GM18520 (cell line): ENCODE data around the gene CSF3.
"Not testable (repeated sequence)": the region's sequence is repeated elsewhere in the genome, so short reads cannot be mapped to it uniquely, and the experiment has no call there.

ENCODE experiments used
- ATAC-seq: cut with Tn5 transposase; IDR thresholded peaks from one replicate; pipeline ENCODE4 v1.9.1; 2021; ENCODE audit not compliant: unreplicated experiment

Gene CSF3

GRCh38 chr17:39996800-39997199, 18.4 kb upstream of the CSF3 start:
- no peak for ATAC-seq

- no peak for ATAC-seq
Measured at GRCh38 chr17:39997543-39997942, 17.7 kb upstream of the CSF3 start.

DNA sequence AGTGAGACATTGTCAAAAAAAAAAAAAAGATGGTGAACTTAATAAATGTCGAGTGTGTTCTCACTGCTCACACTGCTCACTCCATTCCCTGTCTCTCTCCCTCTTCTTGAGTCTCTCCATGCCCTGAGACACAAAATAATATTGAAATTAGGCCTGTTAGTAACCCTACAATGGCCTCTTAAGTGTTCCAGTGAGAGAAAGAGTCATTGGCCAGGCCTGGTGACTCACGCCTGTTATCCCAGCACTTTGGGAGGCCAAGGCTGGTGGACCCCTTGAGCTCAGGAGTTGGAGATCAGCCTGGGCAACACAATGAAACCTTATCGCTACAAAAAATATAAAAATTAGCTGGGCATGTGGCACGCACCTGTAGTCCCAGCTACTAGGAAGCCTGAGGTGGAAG, 16.2 kb upstream of the CSF3 start:
- ATAC-seq, result no peak

DNA sequence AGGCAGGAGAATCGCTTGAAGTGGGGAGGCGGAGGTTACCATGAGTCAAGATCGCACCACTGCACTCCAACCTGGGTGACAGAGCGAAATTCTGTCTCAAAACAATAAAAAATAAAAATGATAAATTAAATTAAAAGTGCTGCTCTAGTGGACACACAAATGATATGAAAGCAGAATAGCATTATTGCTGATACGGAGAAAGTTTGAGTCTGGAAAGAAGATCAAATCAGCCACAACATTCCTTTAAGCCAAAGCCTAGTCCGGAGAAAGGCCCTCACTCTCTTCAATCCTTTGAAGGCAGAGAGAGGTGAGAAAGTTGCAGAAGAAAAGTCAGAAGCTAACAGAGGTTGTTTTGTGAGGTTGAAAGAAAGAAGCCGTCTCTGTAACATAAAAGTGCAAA, 15.1 kb upstream of the CSF3 start:
- no peak for ATAC-seq

GRCh38 chr17:40001335-40001734, 13.9 kb upstream of the CSF3 start:
- not testable (repeated sequence) for ATAC-seq

GRCh38 chr17:40004072-40004471, 11.2 kb upstream of the CSF3 start:
- ATAC-seq, result no peak

GRCh38 chr17:40004712-40005111, 10.5 kb upstream of the CSF3 start:
- ATAC-seq, result no peak

DNA sequence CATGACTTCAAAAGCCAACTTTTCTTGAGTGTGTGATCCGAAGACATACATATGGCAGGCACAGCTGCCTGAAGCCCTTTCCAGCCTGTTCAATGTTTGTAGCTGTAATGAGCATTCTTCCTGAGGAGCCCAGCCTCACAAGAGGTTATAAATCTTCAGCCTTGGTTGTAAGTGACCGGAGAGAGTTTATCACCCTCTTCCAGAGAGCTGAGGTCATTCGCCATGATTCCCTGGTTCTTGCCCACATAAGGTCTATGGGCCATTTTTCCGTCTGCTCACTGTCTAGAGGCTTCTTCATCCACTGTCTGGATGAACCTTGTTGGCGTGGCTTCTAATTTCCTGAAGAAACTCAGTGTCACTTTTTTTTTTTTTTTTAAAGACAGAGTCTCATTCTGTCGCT, 9.7 kb upstream of the CSF3 start:
- no peak for ATAC-seq

DNA sequence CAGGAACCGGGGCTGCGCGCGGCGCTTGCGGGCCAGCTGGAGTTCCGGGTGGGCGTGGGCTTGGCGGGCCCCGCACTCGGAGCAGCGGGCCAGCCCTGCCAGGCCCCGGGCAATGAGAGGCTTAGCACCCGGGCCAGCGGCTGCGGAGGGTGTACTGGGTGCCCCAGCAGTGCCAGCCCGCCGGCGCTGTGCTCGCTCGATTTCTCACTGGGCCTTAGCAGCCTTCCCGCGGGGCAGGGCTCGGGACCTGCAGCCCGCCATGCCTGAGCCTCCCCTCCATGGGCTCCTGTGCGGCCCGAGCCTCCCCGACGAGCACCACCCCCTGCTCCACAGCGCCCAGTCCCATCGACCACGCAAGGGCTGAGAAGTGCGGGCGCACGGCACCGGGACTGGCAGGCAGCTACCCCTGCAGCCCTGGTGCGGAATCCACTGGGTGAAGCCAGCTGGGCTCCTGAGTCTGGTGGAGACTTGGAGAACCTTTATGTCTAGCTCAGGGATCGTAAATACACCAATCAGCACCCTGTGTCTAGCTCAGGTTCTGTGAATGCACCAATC, 4.2 kb upstream of the CSF3 start:
- not testable (repeated sequence) for ATAC-seq

DNA sequence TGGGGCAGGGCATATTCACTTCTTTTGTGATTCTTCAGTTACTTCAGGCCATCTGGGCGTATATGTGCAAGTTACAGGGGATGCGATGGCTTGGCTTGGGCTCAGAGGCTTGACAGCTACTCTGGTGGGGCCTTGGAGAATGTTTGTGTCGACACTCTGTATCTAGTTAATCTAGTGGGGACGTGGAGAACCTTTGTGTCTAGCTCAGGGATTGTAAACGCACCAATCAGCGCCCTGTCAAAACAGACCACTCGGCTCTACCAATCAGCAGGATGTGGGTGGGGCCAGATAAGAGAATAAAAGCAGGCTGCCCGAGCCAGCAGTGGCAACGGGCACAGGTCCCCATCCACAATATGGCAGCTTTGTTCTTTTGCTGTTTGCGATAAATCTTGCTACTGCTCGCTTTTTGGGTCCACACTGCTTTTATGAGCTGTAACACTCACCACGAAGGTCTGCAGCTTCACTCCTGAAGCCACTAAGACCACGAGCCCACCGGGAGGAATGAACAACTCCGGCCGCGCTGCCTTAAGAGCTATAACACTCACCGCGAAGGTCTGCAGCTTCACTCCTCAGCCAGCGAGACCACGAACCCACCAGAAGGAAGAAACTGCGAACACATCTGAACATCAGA, 3.1 kb upstream of the CSF3 start:
- not testable (repeated sequence) for ATAC-seq

- ATAC-seq, result no peak
Measured at GRCh38 chr17:40014375-40014980, 762 bp upstream of the CSF3 start.

DNA sequence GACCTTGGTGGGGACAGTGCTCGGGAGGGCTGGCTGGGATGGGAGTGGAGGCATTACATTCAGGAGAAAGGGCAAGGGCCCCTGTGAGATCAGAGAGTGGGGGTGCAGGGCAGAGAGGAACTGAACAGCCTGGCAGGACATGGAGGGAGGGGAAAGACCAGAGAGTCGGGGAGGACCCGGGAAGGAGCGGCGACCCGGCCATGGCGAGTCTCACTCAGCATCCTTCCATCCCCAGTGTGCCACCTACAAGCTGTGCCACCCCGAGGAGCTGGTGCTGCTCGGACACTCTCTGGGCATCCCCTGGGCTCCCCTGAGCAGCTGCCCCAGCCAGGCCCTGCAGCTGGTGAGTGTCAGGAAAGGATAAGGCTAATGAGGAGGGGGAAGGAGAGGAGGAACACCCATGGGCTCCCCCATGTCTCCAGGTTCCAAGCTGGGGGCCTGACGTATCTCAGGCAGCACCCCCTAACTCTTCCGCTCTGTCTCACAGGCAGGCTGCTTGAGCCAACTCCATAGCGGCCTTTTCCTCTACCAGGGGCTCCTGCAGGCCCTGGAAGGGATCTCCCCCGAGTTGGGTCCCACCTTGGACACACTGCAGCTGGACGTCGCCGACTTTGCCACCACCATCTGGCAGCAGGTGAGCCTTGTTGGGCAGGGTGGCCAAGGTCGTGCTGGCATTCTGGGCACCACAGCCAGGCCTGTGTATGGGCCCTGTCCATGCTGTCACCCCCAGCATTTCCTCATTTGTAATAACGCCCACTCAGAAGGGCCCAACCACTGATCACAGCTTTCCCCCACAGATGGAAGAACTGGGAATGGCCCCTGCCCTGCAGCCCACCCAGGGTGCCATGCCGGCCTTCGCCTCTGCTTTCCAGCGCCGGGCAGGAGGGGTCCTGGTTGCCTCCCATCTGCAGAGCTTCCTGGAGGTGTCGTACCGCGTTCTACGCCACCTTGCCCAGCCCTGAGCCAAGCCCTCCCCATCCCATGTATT, 1.1 kb downstream of the CSF3 start:
- no peak for ATAC-seq

GRCh38 chr17:40017422-40018080, 2.3 kb downstream of the CSF3 start:
- ATAC-seq, result no peak

DNA sequence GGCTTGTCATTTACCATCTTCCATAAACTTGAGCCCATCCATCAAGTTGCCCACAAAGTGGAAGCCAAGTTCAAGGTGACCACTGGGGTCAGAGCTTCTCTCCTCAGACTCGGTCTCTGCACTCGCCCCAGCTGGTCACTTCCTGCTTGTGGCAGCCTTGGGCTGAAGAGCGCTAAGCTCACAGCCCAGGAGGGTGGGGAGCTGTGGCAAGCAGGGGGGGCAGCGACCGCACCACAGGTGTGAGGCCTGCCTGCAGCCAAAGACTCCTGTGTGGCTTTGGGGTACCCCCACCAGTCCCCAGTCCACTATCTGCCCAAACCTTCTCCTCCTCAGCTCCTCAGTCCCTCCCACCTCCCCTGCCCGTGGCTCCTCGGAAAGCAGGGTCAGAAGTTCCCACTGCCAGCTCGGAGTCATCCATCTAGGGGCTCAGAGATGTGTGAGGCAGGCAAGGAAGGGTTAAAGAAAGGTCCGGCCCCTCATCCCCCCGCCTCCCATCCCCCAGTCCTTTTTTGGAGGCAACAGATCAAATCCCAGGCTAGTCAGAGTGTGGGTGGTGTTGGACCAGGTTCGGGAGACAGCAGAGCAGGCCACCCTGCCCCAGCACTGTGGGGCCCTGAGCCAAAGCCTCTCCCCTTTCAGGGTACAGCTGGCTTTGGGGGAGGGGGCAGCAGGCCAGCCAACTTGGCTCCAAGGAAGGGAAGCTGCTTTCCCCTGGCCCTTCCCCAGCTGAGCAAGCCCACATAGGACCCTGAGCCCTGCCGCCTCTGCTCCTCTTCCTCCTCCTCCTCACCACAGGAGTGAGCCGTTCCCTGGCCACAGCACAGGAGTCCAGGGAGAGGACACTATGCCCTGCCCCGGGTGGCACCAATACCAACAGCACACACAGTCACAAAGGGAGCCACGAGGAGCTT, 3.2 kb downstream of the CSF3 start:
- no peak for ATAC-seq

DNA sequence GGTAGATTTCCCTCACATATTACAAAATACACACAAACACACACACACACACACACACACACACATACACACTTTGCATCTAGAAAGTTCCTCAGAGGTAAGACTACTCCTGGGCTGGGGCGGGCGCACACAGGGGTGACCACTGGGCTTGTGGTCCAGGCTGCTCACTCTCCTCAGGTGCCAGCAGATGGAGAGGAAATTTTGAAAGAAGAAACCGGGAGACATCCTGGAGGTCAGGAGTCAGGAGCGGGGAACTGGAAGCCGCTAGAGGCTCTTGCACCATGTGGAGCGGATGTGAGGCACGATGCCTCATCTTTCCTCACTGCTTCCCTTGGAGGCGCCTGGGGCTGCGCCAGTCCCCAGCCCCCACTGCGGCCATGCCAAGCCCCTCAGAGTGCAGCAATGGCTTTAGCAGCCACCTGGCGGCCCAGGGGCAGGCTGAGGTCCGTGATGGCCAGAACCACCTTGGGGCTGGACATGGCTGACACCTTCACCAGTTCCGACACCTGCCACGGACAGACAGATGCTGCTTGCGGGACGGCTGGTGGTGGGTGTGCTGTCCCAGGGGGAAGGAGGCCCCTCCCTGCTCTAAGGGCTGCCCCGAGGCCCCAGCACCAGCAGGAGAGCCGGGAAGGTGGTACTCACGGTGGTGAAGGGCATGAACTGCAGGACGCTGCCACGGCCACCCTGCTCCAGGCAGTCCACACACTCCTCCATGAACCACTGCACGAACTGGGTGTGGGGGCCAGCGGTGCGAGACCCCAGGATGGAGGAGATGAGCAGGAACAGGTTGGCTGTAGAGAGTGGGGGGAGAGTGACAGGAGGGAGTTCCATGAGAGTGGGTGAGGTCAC, 4.1 kb downstream of the CSF3 start:
- no peak for ATAC-seq

DNA sequence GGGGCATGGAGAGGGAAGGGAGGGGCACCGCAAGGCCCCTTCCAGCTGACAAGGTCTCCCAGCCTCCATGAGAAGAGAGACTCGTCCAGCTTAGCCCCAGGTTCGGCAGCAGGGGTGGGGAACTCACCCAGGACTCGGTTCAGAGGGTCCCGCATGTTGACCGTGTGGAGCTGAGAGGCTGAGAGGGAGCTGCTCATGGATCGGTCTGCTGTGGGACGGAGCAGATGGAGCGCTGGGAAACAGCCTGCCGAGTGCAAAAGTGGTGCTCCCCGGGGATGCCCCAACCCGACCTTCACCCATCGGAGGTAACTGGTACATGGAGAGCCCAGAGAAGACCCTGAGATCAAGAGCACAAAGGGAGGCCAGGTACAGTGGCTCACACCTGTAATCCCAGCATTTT, 4.9 kb downstream of the CSF3 start:
- ATAC-seq, result no peak

DNA sequence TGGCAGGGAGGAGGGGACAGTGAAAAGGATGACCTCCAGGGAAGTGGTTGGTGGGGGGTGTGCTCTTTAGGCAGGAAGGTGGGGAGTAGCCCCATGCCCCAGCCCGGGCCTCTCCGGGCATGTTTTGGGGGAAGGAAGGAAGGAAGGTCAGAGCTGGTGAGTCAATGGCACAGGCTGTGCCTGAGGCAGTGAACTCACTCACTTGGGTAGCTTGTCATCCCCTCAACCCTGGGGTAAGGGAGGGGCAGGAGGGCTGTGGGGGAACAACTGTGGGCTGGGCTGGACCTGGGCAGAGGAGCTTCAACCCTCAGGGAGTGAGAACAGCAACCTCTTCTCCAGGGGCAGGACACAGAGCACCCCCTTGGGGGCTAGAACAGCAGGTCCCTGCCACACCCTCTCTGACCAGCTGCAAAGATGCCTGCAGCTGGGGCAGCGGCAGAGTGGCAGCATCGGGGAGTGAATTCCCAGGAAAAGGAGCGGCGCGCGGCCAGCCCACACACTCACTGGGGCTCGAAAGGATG, 6.3 kb downstream of the CSF3 start:
- ATAC-seq, result no peak

DNA sequence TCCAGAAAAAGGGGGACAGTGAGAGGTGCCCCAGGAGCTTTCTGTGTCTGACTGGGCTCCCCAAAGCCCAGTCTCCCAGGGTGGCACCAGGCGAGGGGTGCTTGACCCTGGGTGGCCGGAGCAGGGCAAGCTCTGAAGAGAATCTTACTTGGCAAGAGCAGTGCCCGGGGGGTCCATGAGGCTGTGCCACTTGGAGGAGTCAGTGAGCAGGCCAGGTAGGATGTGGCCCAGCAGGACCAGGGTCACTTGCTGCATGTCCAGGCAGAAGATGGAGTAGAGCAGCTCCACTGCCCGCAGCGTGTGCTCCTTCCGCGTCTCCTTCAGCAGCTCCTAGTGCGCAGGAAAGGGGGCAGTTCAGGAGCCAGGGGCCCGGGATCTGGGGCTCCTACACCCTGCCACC, 7.3 kb downstream of the CSF3 start:
- ATAC-seq, result no peak

DNA sequence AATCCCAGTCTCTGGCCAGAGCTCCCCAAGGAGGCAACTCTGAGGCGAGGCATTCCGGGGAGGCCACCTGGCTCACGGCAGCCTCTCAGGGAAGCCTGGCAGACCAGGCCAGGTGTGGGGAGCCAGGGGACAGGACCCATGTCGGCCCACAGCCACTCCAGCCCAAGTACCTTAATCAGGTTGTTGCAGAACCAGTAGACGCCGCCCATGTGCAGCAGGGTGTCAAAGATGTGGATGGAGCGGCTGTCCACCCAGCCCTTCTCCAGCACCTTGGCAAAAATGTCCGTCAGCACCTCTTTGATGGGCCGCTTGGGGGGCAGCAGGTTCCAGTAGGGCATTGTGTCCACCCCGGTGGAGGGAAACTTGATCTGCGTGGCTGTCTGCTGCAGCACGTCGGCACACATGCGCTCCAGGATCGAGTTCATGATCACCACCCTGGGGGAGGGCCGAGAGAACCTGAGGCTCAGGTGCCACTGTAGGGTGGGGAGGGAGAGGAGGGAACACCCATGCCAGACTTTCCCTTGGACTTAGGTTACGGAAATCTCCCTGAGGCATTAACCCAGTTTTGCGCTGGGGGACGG, 7.8 kb downstream of the CSF3 start:
- ATAC-seq, result no peak
